Prostate gland (tissue), 2 donors: ENCODE measurements around the gene FBRSL1.

Source experiments
- POLR2AphosphoS5 ChIP-seq: sonication (generic); formaldehyde crosslinking; IDR thresholded peaks from one replicate; pipeline ENCODE4 v1.6.1; 2017; ENCODE audit warnings: antibody characterized with exemption
- TF ChIP-seq, protein P1 (sequence below), 4 experiments: fragments of 200-600 bp in 2 of 4; fragments of 450-650 bp in 2 of 4; sonication (generic) in 2 of 4; IDR thresholded peaks; 1 replicate in 3 of 4; 2 replicates in 1 of 4; pipeline ENCODE4 v1.5.1; 2016 to 2019; ENCODE audit warnings: antibody characterized with exemption in 4 of 4, mild to moderate bottlenecking in 2 of 4, moderate library complexity in 2 of 4

DNA sequence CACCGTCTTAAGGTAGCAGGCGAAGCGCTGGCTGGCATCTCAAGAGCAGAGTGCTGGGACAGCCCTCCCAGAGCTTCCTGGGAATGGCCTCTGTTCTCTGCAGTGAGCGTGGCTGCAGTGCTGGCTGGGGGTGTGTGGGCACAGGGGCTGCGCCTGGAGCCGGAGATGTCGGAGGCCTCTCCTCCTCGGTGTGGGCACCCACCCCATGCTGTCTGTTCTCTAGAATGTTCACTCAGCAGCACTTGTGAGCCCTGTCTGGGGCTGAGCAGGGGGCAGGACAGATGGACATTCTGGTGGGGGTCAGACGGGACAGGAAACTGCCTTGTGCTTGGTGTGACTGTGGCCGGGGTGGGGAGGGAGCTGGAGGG is 15.9 kb downstream of the FBRSL1 start:
- no peak for TF ChIP-seq POLR2AphosphoS5
- TF ChIP-seq, protein P1, sequence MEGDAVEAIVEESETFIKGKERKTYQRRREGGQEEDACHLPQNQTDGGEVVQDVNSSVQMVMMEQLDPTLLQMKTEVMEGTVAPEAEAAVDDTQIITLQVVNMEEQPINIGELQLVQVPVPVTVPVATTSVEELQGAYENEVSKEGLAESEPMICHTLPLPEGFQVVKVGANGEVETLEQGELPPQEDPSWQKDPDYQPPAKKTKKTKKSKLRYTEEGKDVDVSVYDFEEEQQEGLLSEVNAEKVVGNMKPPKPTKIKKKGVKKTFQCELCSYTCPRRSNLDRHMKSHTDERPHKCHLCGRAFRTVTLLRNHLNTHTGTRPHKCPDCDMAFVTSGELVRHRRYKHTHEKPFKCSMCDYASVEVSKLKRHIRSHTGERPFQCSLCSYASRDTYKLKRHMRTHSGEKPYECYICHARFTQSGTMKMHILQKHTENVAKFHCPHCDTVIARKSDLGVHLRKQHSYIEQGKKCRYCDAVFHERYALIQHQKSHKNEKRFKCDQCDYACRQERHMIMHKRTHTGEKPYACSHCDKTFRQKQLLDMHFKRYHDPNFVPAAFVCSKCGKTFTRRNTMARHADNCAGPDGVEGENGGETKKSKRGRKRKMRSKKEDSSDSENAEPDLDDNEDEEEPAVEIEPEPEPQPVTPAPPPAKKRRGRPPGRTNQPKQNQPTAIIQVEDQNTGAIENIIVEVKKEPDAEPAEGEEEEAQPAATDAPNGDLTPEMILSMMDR (IDR thresholded peaks at IDR 0.05) = no peak
